ENCODE measurements around the gene ATXN3. TPM values are rescaled to one million over a fixed set of nuclear protein-coding genes. Genes with fewer than 3 reads are reported as not detected.
"Not testable (repeated sequence)": the region's sequence is repeated elsewhere in the genome, so short reads cannot be mapped to it uniquely, and the experiment has no call there.

The ATXN3 gene
- total RNA-seq, 2 experiments from 2014 or later = 26.6 to 30.2 TPM

GRCh38 chr14:92109490-92109889, 3.1 kb upstream of the ATXN3 start:
- no peak overlapping the region for H3K27ac Mint-ChIP-seq
- peaks cover 20% of the 10 kb centered on the region for H3K4me1 Mint-ChIP-seq
- ATAC-seq = no peak
- H3K36me3 Mint-ChIP-seq = peaks cover 2% of the 10 kb centered on the region
- H3K27me3 Mint-ChIP-seq = no peaks in the 10 kb centered on the region
- CTCF ChIA-PET = interaction anchor here (1.3 to 8.2 kb wide), 2 partner anchors 10 to 18 kb away, joined by 3 to 145 read pairs; partner anchors contain the start of genes CPSF2 and NDUFB1
- H3K4me3 Mint-ChIP-seq = no peak overlapping the region
- DNase-seq = no peak
- no peaks in the 10 kb centered on the region for H3K9me3 Mint-ChIP-seq (ENCODE audit: low read depth)

- H3K4me3 Mint-ChIP-seq = no peak overlapping the region
- no peaks in the 10 kb centered on the region for H3K9me3 Mint-ChIP-seq (ENCODE audit: low read depth)
- CTCF ChIA-PET = interaction anchor here (1.0 to 8.2 kb wide), 5 partner anchors 10 to 69 kb away, joined by 3 to 145 read pairs (median 4); partner anchors contain the start of genes CPSF2, NDUFB1 and TRIP11
- DNase-seq = no peak
- no peaks in the 10 kb centered on the region for H3K27me3 Mint-ChIP-seq
- ATAC-seq = no peak
- no peaks in the 10 kb centered on the region for H3K36me3 Mint-ChIP-seq
- peaks cover 23% of the 10 kb centered on the region for H3K4me1 Mint-ChIP-seq
- H3K27ac Mint-ChIP-seq = no peak overlapping the region
These were observed 2.2 kb upstream of the ATXN3 start for GRCh38 chr14:92108345-92109254.

DNA sequence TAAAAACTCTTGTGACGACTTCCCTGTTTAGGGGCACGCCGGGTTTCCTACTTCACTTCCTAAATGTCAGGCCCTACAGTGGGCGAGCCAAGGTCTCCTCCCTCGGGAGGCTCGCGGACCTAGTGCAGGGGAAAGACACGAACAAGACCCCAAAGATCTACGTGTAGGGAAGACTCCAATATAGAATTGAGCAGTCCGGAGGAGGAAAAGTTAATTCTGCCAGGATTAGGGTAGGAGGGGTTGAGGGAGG, 564 bp downstream of the ATXN3 start:
- DNase-seq (peak; percentile 48), ATAC-seq (peak; percentile 3)
- Mint-ChIP-seq H3K4me1 (peaks cover 36% of the 10 kb centered on the region), H3K4me3 (peak overlapping the region; percentile 91), H3K27me3 (no peaks in the 10 kb centered on the region), H3K27ac (peak overlapping the region; percentile 89), H3K9me3 (ENCODE audit: low read depth) (no peaks in the 10 kb centered on the region), H3K36me3 (no peaks in the 10 kb centered on the region)
- CTCF ChIA-PET = interaction anchor here (0.8 to 8.2 kb wide), 10 partner anchors 8 to 355 kb away, joined by 3 to 145 read pairs (median 4); partner anchors contain the start of genes CPSF2, NDUFB1 and TRIP11

DNA sequence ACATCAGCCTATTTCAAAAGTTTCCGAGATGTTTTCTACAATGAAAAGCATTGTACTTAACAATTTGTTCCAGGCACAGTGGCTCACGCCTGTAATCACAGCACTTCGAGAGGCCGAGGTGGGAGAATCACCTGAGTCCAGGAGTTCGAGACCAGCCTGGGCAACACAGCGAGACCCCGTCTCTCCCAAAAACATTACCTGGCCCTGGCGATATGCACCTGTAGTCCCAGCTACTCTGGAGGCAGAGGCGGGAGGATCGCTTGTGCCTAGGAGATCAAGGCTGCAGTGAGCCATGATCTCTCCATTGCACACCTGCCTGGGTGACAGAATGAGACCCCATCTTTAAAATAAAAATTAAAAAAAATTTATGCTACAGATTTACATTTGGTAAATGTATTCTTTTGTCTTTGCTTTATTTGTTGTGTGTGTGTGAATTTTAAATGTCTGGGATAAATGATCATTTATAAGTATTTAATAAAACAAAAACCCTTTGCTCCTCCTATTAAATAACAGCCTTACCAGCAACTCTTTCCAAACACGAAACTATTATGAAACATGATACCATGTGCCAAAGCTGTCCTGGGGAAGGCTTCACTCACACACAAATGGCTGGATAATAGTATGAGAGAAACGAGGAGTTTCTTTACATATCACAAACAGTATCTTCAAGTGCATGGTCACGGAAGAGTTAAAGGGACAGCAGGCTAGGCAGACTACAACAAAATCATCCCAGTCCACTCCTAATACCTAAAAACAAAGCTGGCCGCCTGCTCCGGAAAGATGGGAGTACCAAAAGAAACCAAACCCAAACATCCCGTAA, 1.1 kb downstream of the ATXN3 start:
- Mint-ChIP-seq H3K27me3 (no peaks in the 10 kb centered on the region), H3K27ac (peak overlapping the region; percentile 89), H3K9me3 (ENCODE audit: low read depth) (no peaks in the 10 kb centered on the region), H3K36me3 (no peaks in the 10 kb centered on the region), H3K4me3 (peak overlapping the region; percentile 91), H3K4me1 (peaks cover 38% of the 10 kb centered on the region)
- CTCF ChIA-PET = interaction anchor here (1.1 to 8.2 kb wide), 7 partner anchors 14 to 247 kb away, joined by 3 to 145 read pairs (median 4); partner anchors contain the start of genes CPSF2, NDUFB1 and TRIP11
- ATAC-seq (no peak), DNase-seq (no peak)

DNA sequence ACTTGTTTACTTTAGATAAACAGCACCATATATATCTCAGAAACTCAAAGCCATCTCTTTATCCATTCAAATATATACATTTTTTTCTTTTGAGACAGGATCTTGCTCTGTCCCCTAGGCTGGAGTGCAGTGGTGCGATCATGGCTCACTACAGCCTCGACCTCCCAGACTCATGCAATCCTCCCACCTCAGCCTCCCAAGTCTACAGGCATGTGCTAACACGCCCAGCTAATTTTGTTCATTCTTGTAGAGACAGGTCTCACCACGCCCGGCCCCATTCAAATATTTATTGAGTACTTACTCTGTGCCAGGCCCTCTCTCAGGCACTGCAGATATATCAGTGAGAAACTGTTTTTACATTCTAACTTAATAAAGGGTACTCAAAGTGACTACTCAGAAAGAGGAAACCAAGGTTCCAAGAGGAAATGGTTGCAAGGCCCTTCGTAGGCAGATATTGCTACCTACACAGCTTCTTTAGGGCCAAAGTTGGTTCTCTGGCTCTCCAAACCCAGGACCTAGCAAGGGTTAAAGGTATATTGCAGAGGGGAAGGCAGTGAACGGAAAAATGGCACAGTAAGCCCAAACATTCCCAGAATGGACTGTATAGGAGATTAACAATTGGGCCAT, 2.9 kb downstream of the ATXN3 start:
- no peak overlapping the region for H3K27ac Mint-ChIP-seq
- H3K4me1 Mint-ChIP-seq = peaks cover 43% of the 10 kb centered on the region
- no peaks in the 10 kb centered on the region for H3K36me3 Mint-ChIP-seq
- no peaks in the 10 kb centered on the region for H3K27me3 Mint-ChIP-seq
- CTCF ChIA-PET = interaction anchor here (0.8 kb wide), 1 partner anchor 87 kb away, joined by 3 read pairs; no protein-coding TSS in a partner anchor
- H3K4me3 Mint-ChIP-seq = no peak overlapping the region
- no peak for DNase-seq
- no peak for ATAC-seq
- H3K9me3 Mint-ChIP-seq (ENCODE audit: low read depth) = no peaks in the 10 kb centered on the region

GRCh38 chr14:92099802-92100201, 6.6 kb downstream of the ATXN3 start:
- no peak for DNase-seq
- CTCF ChIA-PET = interaction anchor here (1.2 kb wide), 1 partner anchor 16 kb away, joined by 3 read pairs; no protein-coding TSS in a partner anchor
- Mint-ChIP-seq H3K4me1 (peaks cover 27% of the 10 kb centered on the region), H3K27ac (no peak overlapping the region), H3K27me3 (no peaks in the 10 kb centered on the region), H3K9me3 (ENCODE audit: low read depth) (no peaks in the 10 kb centered on the region), H3K4me3 (no peak overlapping the region), H3K36me3 (peaks cover 5% of the 10 kb centered on the region)
- ATAC-seq = no peak

DNA sequence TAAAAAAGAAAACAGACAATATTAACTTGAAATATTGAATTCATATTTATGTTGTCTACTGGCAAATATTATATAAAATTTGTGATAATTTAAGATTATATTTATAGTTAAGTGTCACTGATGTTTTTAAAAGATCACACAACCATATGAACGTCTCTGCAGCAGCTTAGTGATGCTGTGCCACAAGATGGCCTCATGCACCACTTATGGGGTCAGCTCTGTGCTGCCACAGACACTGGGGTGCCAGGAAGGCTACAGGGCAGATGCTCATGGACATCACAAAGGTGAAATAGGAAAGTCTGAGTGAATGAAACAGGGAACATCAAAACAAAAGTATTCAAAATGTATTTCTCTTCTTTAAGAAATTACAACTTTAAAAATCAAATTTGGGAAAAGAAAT, 13.1 kb downstream of the ATXN3 start:
- CTCF ChIA-PET = interaction anchor here (1.3 kb wide), 1 partner anchor 14 kb away, joined by 3 read pairs; no protein-coding TSS in a partner anchor
- H3K36me3 Mint-ChIP-seq = peaks cover 11% of the 10 kb centered on the region
- H3K27me3 Mint-ChIP-seq = no peaks in the 10 kb centered on the region
- no peak overlapping the region for H3K4me3 Mint-ChIP-seq
- ATAC-seq (no peak), DNase-seq (peak; percentile 43)
- H3K4me1 Mint-ChIP-seq = no peaks in the 10 kb centered on the region
- no peak overlapping the region for H3K27ac Mint-ChIP-seq
- no peaks in the 10 kb centered on the region for H3K9me3 Mint-ChIP-seq (ENCODE audit: low read depth)

- CTCF ChIA-PET = interaction anchor here (1.9 kb wide), 1 partner anchor 10 kb away, joined by 4 read pairs; no protein-coding TSS in a partner anchor
- Mint-ChIP-seq H3K27me3 (no peaks in the 10 kb centered on the region), H3K9me3 (ENCODE audit: low read depth) (no peaks in the 10 kb centered on the region), H3K4me1 (no peaks in the 10 kb centered on the region), H3K27ac (no peak overlapping the region), H3K36me3 (peaks cover 23% of the 10 kb centered on the region), H3K4me3 (no peak overlapping the region)
- DNase-seq (no peak), ATAC-seq (no peak)
These were observed 17.9 kb downstream of the ATXN3 start for GRCh38 chr14:92088494-92088893.

GRCh38 chr14:92074555-92074954, 31.8 kb downstream of the ATXN3 start:
- H3K27me3 Mint-ChIP-seq = no peaks in the 10 kb centered on the region
- no peak overlapping the region for H3K4me3 Mint-ChIP-seq
- peaks cover 15% of the 10 kb centered on the region for H3K36me3 Mint-ChIP-seq
- ATAC-seq (no peak), DNase-seq (no peak)
- H3K9me3 Mint-ChIP-seq (ENCODE audit: low read depth) = no peaks in the 10 kb centered on the region
- no peak overlapping the region for H3K27ac Mint-ChIP-seq
- CTCF ChIA-PET = interaction anchor here (1.1 kb wide), 1 partner anchor 13 kb away, joined by 4 read pairs; no protein-coding TSS in a partner anchor
- H3K4me1 Mint-ChIP-seq = peaks cover 6% of the 10 kb centered on the region

DNA sequence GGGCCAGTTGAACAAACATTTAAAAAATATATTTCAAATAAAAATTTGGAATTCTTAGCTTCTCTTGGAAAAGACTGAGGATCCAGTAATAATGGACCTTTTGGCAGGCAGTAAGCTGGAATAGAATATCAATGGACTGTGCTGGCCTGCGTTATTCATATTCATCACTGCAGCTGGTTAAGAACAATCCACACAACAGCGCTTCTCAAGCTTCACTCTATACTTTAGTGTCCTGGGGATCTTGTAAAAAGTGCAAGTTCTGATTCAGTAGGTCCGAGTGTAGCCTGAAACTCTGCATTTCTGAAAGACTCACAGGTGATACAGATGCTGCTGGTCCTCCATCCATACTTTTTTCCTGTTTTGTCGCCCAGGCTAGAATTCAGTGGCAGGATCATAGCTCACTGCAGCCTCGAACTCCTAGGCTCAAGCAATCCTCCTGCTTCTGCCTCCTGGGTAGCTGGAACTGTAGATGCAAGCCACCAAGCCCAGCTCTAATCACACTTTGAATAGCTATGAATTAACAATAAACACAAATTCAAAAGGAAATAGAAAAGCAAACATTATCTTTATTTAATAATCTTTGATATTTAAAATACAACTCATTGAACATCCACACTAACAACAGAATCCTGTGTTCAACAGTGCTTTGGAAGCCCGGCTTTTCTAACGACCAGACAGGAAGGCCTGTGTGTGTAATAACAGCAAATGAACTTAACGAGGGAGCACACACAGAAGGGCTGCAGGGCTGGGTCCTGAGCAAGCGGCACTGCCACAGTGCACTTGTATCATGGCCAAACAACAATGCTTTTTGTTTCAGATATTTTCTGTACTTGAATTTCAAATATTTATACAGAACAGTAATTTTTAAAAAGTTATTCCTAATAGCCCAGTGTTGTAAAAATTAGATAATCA, 48.1 kb downstream of the ATXN3 start:
- CTCF ChIA-PET = interaction anchor here (0.6 kb wide), 1 partner anchor 27 kb away, joined by 4 read pairs; no protein-coding TSS in a partner anchor
- Mint-ChIP-seq H3K36me3 (no peaks in the 10 kb centered on the region), H3K4me3 (no peak overlapping the region), H3K27me3 (no peaks in the 10 kb centered on the region), H3K27ac (no peak overlapping the region), H3K4me1 (no peaks in the 10 kb centered on the region), H3K9me3 (ENCODE audit: low read depth) (no peaks in the 10 kb centered on the region)
- DNase-seq = no peak
- no peak for ATAC-seq

GRCh38 chr14:92049781-92050180, 56.6 kb downstream of the ATXN3 start:
- peaks cover 9% of the 10 kb centered on the region for H3K9me3 Mint-ChIP-seq (ENCODE audit: low read depth)
- no peak overlapping the region for H3K4me3 Mint-ChIP-seq
- peaks cover 14% of the 10 kb centered on the region for H3K36me3 Mint-ChIP-seq
- CTCF ChIA-PET = interaction anchor here (1.1 kb wide), 1 partner anchor 9 kb away, joined by 3 read pairs; no protein-coding TSS in a partner anchor
- DNase-seq = no peak
- ATAC-seq = no peak
- no peaks in the 10 kb centered on the region for H3K27me3 Mint-ChIP-seq
- no peak overlapping the region for H3K27ac Mint-ChIP-seq
- no peaks in the 10 kb centered on the region for H3K4me1 Mint-ChIP-seq

DNA sequence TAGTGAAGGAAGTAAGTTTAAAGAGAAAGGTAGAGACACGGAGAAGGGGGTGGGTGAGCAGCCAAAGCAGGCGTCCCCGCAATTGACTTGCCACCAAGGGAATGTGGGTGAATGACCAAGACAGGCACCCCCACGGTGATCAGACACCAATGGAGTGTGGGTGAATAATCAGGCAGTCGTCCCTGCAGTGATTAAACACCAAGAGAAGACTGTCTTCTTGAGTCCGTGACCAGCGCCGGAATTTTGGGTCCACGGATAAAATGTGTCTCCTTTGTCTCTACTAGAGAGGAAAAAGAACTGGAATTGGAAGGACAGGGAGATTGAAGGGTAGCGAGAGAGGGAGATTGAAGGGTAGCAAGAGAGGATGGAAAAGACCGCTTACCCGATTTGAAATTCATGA, 57.2 kb downstream of the ATXN3 start:
- H3K4me3 Mint-ChIP-seq; ATAC-seq; H3K27ac Mint-ChIP-seq; H3K9me3 Mint-ChIP-seq (ENCODE audit: low read depth); H3K27me3 Mint-ChIP-seq; H3K4me1 Mint-ChIP-seq: not testable (repeated sequence)
- DNase-seq = peak; percentile 15
- H3K36me3 Mint-ChIP-seq = peaks cover 14% of the 10 kb centered on the region
- CTCF ChIA-PET = interaction anchor here (1.1 kb wide), 1 partner anchor 9 kb away, joined by 3 read pairs; no protein-coding TSS in a partner anchor

Data from activated CD8-positive, alpha-beta memory T cell treated with anti-CD3 and anti-CD28 coated beads, Interleukin-2, amount 10 ng/mL, durations not matched to agents 7 days and 5 days (primary cell).